Stimulated activated CD8-positive, alpha-beta memory T cell treated with anti-CD3 and anti-CD28 coated beads, Interleukin-7, amount 100 ng/mL, for 48 hours (primary cell): ENCODE data around the gene FANCC.

ENCODE experiments used
- DNase-seq, 2 donors: peaks; one replicate each; pipeline ENCODE4 v3.0.0-alpha.2; 2020; ENCODE audit warnings: low read depth in 1 of 2; ENCODE audit errors: extremely low read depth in 1 of 2

The FANCC gene

DNA sequence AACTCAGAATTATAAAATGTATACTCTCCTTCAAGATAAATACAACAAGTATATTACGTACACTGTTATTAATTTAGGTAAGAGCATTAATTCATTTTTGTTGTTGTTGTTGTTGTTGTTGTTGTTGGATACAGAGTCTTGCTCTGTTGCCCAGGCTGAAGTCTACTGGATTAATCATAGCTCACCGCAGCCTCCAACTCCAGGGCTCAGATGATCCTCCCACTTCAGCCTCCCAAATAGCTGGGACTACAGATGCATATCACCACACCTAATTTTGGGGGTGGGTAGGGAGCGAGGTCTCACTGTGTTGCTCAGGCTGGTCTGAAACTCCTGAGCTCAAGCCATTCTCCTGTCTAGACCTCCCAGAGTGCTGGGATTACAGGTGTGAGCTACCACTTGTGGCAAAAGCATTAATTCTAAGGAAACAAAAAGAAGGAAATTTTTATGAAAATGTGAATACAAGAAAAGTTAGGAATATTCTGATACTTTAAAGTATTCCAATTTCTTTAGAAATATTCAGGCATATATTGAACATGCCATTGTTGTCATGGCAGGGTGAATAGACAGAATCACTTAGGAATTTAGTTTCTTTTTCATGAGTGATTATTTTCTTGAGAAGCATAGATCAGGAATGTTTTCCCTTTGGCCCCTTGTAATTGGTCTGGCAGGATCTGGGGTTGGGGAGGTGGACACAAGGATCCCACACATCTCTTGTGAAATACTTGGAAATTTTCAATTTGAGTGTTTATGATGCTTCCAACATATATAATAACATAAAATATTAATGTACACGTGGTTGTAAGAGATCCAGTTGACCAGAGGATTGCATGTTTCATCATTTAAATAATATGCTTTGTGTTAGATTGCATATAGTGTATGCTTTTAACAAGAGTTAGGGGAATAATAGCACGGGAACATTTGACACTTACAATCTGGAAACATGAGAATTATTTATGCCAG lies 263.6 kb downstream of the FANCC start:
- no peak for DNase-seq

DNA sequence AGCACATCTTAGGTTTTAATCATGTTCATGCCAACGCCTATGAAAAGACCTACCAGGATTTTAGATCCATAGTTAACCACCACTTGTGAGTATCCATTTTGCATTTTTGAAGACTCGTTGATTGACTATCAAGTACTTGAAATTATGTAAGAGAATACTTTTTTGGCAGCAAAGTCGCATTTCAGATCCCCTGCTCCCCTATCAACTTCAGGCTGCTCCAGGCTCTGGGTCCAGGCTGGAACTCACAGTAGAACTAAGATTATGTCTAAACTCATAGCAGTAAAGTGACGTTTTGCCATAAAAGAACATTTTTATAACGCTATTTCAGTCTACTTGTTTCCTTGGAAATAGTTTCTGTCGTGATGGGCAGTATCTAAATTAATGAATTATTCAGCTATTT lies 267.7 kb downstream of the FANCC start:
- DNase-seq, result no peak
